ENCODE data around the gene SNRK. TPM values are rescaled to one million over a fixed set of nuclear protein-coding genes. Genes with fewer than 3 reads are reported as not detected.

Gene SNRK
- total RNA-seq, 2 experiments from 2014 or later, result 215 to 217 TPM

DNA sequence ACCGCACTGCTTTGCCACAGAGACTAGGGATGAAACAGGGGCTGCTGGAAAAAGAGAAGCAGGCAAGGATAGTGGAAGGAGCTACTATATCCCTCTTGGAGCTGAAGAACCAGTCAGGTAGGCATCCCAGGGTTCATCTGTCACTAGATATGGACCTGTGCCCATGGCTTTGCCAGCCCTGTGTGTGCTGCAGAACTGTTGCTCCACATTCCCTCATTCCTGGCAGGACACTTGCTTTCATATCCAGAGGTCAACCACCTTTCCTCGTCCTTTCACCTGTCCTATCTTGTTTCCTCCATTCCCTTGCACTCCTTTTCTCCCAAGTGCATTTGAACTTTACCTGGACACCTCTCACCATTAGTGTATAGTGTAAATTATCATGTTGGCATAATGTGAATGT lies 12.0 kb downstream of the SNRK start:
- H3K4me1 ChIP-seq (ENCODE audit: insufficient read depth, low read length), result peaks cover 44% of the 10 kb centered on the region
- Mint-ChIP-seq H3K9me3 (no peaks in the 10 kb centered on the region), H3K36me3 (ENCODE audit: low read depth) (peaks cover 41% of the 10 kb centered on the region), H3K4me1 (ENCODE audit: low read depth) (peaks cover 86% of the 10 kb centered on the region), H3K4me3 (peak overlapping the region; percentile 86), H3K27me3 (no peaks in the 10 kb centered on the region), H3K27ac (peak overlapping the region; percentile 91)
- peak overlapping the region; percentile 35 for H3K4me3 ChIP-seq (ENCODE audit: low read length)
- ChIA-PET CTCF (interaction anchor here (1.5 kb wide), 1 partner anchor 29 kb away, joined by 4 read pairs; no protein-coding TSS in a partner anchor), POLR2A (interaction anchor here (1.0 to 7.4 kb wide), 6 partner anchors 11 to 141 kb away, joined by 3 to 122 read pairs (median 34); partner anchors contain the start of gene SNRK)
- H3K36me3 ChIP-seq (ENCODE audit: insufficient read depth, low read length), result peaks cover 21% of the 10 kb centered on the region
- ATAC-seq (ENCODE audit: poor library complexity), result no peak
- H3K9me3 ChIP-seq (ENCODE audit: control insufficient read depth in 1 of 2, insufficient read depth in 1 of 2, low read length in 2 of 2), result no peaks in the 10 kb centered on the region
- TF ChIP-seq CTCF (IDR thresholded peaks at IDR 0.05), result no peak
- peak overlapping the region; percentile 59 to 61 for H3K27ac ChIP-seq (ENCODE audit: low read depth in 1 of 2, low read length in 2 of 2)
- no peak for DNase-seq
- intact Hi-C loops (cut with DNase I, micrococcal nuclease), result loop anchor here in 1 of 2 experiments (2.0 kb wide), 1 partner anchor 17 kb away; no protein-coding TSS in a partner anchor
- H3K27me3 ChIP-seq (ENCODE audit: control insufficient read depth in 1 of 2, insufficient read depth in 2 of 2, low read length in 2 of 2), result no peaks in the 10 kb centered on the region

- H3K36me3 Mint-ChIP-seq (ENCODE audit: low read depth), result peaks cover 46% of the 10 kb centered on the region
- ChIA-PET POLR2A (interaction anchor here (3.3 to 7.4 kb wide), 4 partner anchors 12 to 136 kb away, joined by 24 to 122 read pairs (median 34); partner anchors contain the start of gene SNRK), CTCF (interaction anchor here (1.5 kb wide), 1 partner anchor 28 kb away, joined by 4 read pairs; no protein-coding TSS in a partner anchor)
- no peak for ATAC-seq (ENCODE audit: poor library complexity)
- H3K27me3 Mint-ChIP-seq, result no peaks in the 10 kb centered on the region
- peak overlapping the region; percentile 2 for H3K4me3 ChIP-seq (ENCODE audit: low read length)
- H3K4me3 Mint-ChIP-seq, result peak overlapping the region; percentile 86
- peak overlapping the region; percentile 91 for H3K27ac Mint-ChIP-seq
- H3K36me3 ChIP-seq (ENCODE audit: insufficient read depth, low read length), result peaks cover 25% of the 10 kb centered on the region
- peaks cover 43% of the 10 kb centered on the region for H3K4me1 ChIP-seq (ENCODE audit: insufficient read depth, low read length)
- no peaks in the 10 kb centered on the region for H3K27me3 ChIP-seq (ENCODE audit: control insufficient read depth in 1 of 2, insufficient read depth in 2 of 2, low read length in 2 of 2)
- intact Hi-C loops (cut with DNase I, micrococcal nuclease), result loop anchor here in 1 of 2 experiments (2.0 kb wide), 1 partner anchor 16 kb away; no protein-coding TSS in a partner anchor
- H3K27ac ChIP-seq (ENCODE audit: low read depth in 1 of 2, low read length in 2 of 2), result peak overlapping the region; percentile 59 to 61
- TF ChIP-seq CTCF (IDR thresholded peaks at IDR 0.05), result no peak
- H3K9me3 Mint-ChIP-seq, result no peaks in the 10 kb centered on the region
- peaks cover 88% of the 10 kb centered on the region for H3K4me1 Mint-ChIP-seq (ENCODE audit: low read depth)
- no peaks in the 10 kb centered on the region for H3K9me3 ChIP-seq (ENCODE audit: control insufficient read depth in 1 of 2, insufficient read depth in 1 of 2, low read length in 2 of 2)
- no peak for DNase-seq
Observed at GRCh38 chr3:43298761-43299160, 12.4 kb downstream of the SNRK start.

DNA sequence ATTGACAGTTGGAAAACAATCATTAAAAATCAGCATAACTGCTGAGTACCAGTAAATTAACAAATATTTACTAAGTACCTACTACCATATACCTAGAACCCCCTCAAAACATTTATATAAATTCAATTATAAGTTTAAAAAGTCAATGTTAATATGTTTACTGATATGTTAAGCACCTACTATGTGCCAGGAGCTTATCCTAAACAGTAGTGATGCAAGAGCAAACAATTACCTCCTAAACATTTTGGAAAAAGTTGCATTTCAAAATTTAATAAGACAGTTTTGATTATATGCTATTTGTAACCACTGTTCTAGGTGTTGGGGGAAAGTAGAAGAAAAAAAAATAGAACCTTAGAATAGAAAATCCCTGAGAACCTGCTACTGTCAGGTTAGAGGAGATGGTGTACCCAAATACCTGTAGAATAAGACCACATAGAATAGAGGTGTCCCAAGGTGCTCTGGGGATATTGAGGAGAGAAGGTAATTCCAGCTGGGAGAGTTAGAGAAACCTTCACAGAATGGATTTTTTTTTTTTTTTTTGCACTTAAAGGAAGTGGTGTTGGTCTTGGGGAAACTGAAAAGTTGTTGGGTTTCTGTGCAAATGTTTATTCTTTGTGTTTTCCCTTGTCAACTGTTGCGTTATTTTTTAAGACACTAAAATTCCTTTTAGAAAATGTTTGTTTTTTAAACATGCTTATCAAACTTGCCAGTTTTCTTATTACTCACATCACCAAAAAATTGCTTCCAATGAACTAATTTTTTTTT lies 16.0 kb downstream of the SNRK start:
- H3K27me3 ChIP-seq (ENCODE audit: control insufficient read depth in 1 of 2, insufficient read depth in 2 of 2, low read length in 2 of 2), result no peaks in the 10 kb centered on the region

More for the DNA sequence above, 16.0 kb downstream of the SNRK start:
- Mint-ChIP-seq H3K27ac (peak overlapping the region; percentile 91), H3K9me3 (no peaks in the 10 kb centered on the region), H3K4me3 (peak overlapping the region; percentile 87), H3K4me1 (ENCODE audit: low read depth) (peaks cover 86% of the 10 kb centered on the region), H3K27me3 (no peaks in the 10 kb centered on the region), H3K36me3 (ENCODE audit: low read depth) (peaks cover 72% of the 10 kb centered on the region)
- CTCF ChIA-PET, result no interaction called here
- intact Hi-C loops (cut with DNase I, micrococcal nuclease), result no loop called here
- ATAC-seq (ENCODE audit: poor library complexity) (no peak), DNase-seq (no peak)
- H3K36me3 ChIP-seq (ENCODE audit: insufficient read depth, low read length), result peaks cover 51% of the 10 kb centered on the region
- H3K4me3 ChIP-seq (ENCODE audit: low read length), result no peak overlapping the region
- no peak for TF ChIP-seq CTCF (IDR thresholded peaks at IDR 0.05)
- H3K4me1 ChIP-seq (ENCODE audit: insufficient read depth, low read length), result peaks cover 31% of the 10 kb centered on the region
- no peaks in the 10 kb centered on the region for H3K9me3 ChIP-seq (ENCODE audit: control insufficient read depth in 1 of 2, insufficient read depth in 1 of 2, low read length in 2 of 2)
- POLR2A ChIA-PET, result interaction anchor here (0.6 to 1.4 kb wide), 4 partner anchors 16 to 201 kb away, joined by 3 to 4 read pairs (median 3); partner anchors contain the start of gene SNRK
- peak overlapping the region in 1 of 2 donors; percentile 29 for H3K27ac ChIP-seq (ENCODE audit: low read depth in 1 of 2, low read length in 2 of 2)

Data from CD4-positive, alpha-beta T cell (primary cell).